Neural progenitor cell (in vitro differentiated cells): ENCODE measurements around the gene DGCR6. TPM values are rescaled to one million over a fixed set of nuclear protein-coding genes. Genes with fewer than 3 reads are reported as not detected.

Experiments used
- DNase-seq: peaks from one replicate; pipeline ENCODE4 v3.0.0-alpha.2; 2016; ENCODE audit warnings: low spot score
- H2AFZ ChIP-seq: fragments of 200-600 bp; sonication (generic); replicated peaks from 2 replicates; pipeline ENCODE4 v1.6.1; 2016; ENCODE audit warnings: antibody characterized with exemption
- H3F3A ChIP-seq: fragments of 200-600 bp; sonication (generic); 2 replicates; pipeline ENCODE4 v1.6.1; 2016; ENCODE audit warnings: antibody characterized with exemption, low read depth
- H3K27ac ChIP-seq: fragments of 200-600 bp; sonication (generic); 2 replicates; pipeline ENCODE4 v1.5.1; 2016; ENCODE audit warnings: mild to moderate bottlenecking
- H3K27me3 ChIP-seq: fragments of 200-600 bp; sonication (generic); 2 replicates; pipeline ENCODE4 v1.6.1; 2016; ENCODE audit warnings: mild to moderate bottlenecking, moderate library complexity
- H3K36me3 ChIP-seq: fragments of 200-600 bp; sonication (generic); 2 replicates; pipeline ENCODE4 v1.5.1; 2016
- H3K4me1 ChIP-seq: fragments of 200-600 bp; sonication (generic); 2 replicates; pipeline ENCODE4 v1.6.1; 2016; ENCODE audit warnings: mixed run types
- H3K4me2 ChIP-seq: fragments of 200-600 bp; sonication (generic); 2 replicates; pipeline ENCODE4 v1.6.1; 2016
- H3K4me3 ChIP-seq: fragments of 200-600 bp; sonication (generic); 2 replicates; pipeline ENCODE4 v1.5.1; 2016
- H3K79me2 ChIP-seq: fragments of 200-600 bp; sonication (generic); 2 replicates; pipeline ENCODE4 v1.6.1; 2016; ENCODE audit warnings: low read depth
- H3K9ac ChIP-seq: fragments of 200-600 bp; sonication (generic); 2 replicates; pipeline ENCODE4 v1.6.1; 2016
- H3K9me3 ChIP-seq: fragments of 200-600 bp; sonication (generic); 2 replicates; pipeline ENCODE4 v1.5.1; 2016; ENCODE audit warnings: low read depth
- H4K20me1 ChIP-seq: fragments of 200-600 bp; sonication (generic); 2 replicates; pipeline ENCODE4 v1.6.1; 2016; ENCODE audit warnings: low read depth
- H3K27ac Mint-ChIP-seq: 3 replicates; pipeline ENCODE4 v1.8.0; 2021; ENCODE audit warnings: mixed read lengths
- H3K27me3 Mint-ChIP-seq: 2 replicates; pipeline ENCODE4 v1.8.0; 2022; ENCODE audit warnings: low read depth, mild to moderate bottlenecking, inconsistent platforms, moderate library complexity, mixed read lengths; ENCODE audit not compliant: insufficient read depth
- H3K36me3 Mint-ChIP-seq: 3 replicates; pipeline ENCODE4 v1.8.0; 2021; ENCODE audit warnings: mixed read lengths
- H3K4me1 Mint-ChIP-seq: 3 replicates; pipeline ENCODE4 v1.8.0; 2021; ENCODE audit warnings: mixed read lengths
- H3K4me3 Mint-ChIP-seq: 3 replicates; pipeline ENCODE4 v1.8.0; 2021; ENCODE audit warnings: mild to moderate bottlenecking, moderate library complexity, mixed read lengths
- H3K9me3 Mint-ChIP-seq: 3 replicates; pipeline ENCODE4 v1.8.0; 2020; ENCODE audit warnings: mixed read lengths
- CTCF ChIP-seq: fragments of 200-600 bp; sonication (generic); IDR thresholded peaks from 2 replicates; pipeline ENCODE4 v1.5.1; 2017; ENCODE audit warnings: antibody characterized with exemption, mild to moderate bottlenecking
- EZH2 ChIP-seq: fragments of 200-600 bp; sonication (generic); IDR thresholded peaks from 2 replicates; pipeline ENCODE4 v1.6.1; 2017; ENCODE audit warnings: antibody characterized with exemption, mild to moderate bottlenecking, moderate library complexity
- EZH2phosphoT487 ChIP-seq: fragments of 200-600 bp; sonication (generic); IDR thresholded peaks from 2 replicates; pipeline ENCODE4 v1.6.1; 2017; ENCODE audit warnings: antibody characterized with exemption
- total RNA-seq: library from RNA; depleted of rRNA; stranded (reverse); fragments of >200 nt; gene quantifications from 2 replicates; pipeline ENCODE4 v1.2.3, GENCODE V29; 2015; ENCODE audit warnings: low replicate concordance

The DGCR6 gene
- total RNA-seq, 1 donor from 2014 or later: 5.2 TPM

GRCh38 chr22:18925368-18926064 is 19.4 kb downstream of the DGCR6 start:
- Histone ChIP-seq H4K20me1 (no peaks in the 10 kb centered on the region), H2AFZ (no peak overlapping the region), H3F3A (no peaks in the 10 kb centered on the region), H3K27ac (no peak overlapping the region), H3K9ac (no peak overlapping the region), H3K27me3 (no peaks in the 10 kb centered on the region), H3K4me2 (no peak overlapping the region), H3K9me3 (no peaks in the 10 kb centered on the region), H3K4me1 (no peaks in the 10 kb centered on the region), H3K4me3 (no peak overlapping the region), H3K79me2 (no peaks in the 10 kb centered on the region), H3K36me3 (no peaks in the 10 kb centered on the region)
- no peak for TF ChIP-seq CTCF
- no peak for TF ChIP-seq EZH2phosphoT487
- no peak for TF ChIP-seq EZH2
- H3K9me3 Mint-ChIP-seq: no peaks in the 10 kb centered on the region
- no peak overlapping the region for H3K4me3 Mint-ChIP-seq
- H3K36me3 Mint-ChIP-seq: no peaks in the 10 kb centered on the region
- H3K4me1 Mint-ChIP-seq: no peaks in the 10 kb centered on the region
- H3K27me3 Mint-ChIP-seq: no peaks in the 10 kb centered on the region
- H3K27ac Mint-ChIP-seq: no peak overlapping the region
- no peak for DNase-seq

GRCh38 chr22:18927020-18927419 is 20.9 kb downstream of the DGCR6 start:
- H3F3A ChIP-seq: no peaks in the 10 kb centered on the region
- TF ChIP-seq EZH2phosphoT487: no peak
- no peak for TF ChIP-seq EZH2
- TF ChIP-seq CTCF: no peak
- no peaks in the 10 kb centered on the region for H3K79me2 ChIP-seq
- no peak overlapping the region for H3K4me2 ChIP-seq
- Mint-ChIP-seq H3K27ac (no peak overlapping the region), H3K4me1 (no peaks in the 10 kb centered on the region), H3K9me3 (no peaks in the 10 kb centered on the region), H3K27me3 (no peaks in the 10 kb centered on the region), H3K4me3 (no peak overlapping the region), H3K36me3 (no peaks in the 10 kb centered on the region)
- no peak overlapping the region for H3K4me3 ChIP-seq
- H3K27ac ChIP-seq: no peak overlapping the region
- H3K9me3 ChIP-seq: no peaks in the 10 kb centered on the region
- H3K36me3 ChIP-seq: no peaks in the 10 kb centered on the region
- H3K9ac ChIP-seq: no peak overlapping the region
- H2AFZ ChIP-seq: no peak overlapping the region
- H4K20me1 ChIP-seq: no peaks in the 10 kb centered on the region
- no peaks in the 10 kb centered on the region for H3K27me3 ChIP-seq
- no peaks in the 10 kb centered on the region for H3K4me1 ChIP-seq
- DNase-seq: no peak

GRCh38 chr22:18927573-18927972 is 21.5 kb downstream of the DGCR6 start:
- Histone ChIP-seq H3K4me2 (no peak overlapping the region), H3K79me2 (no peaks in the 10 kb centered on the region), H3K9me3 (no peaks in the 10 kb centered on the region), H3K4me1 (no peaks in the 10 kb centered on the region), H3F3A (no peaks in the 10 kb centered on the region), H3K4me3 (no peak overlapping the region), H4K20me1 (no peaks in the 10 kb centered on the region), H3K9ac (no peak overlapping the region), H2AFZ (no peak overlapping the region), H3K36me3 (no peaks in the 10 kb centered on the region), H3K27me3 (no peaks in the 10 kb centered on the region), H3K27ac (no peak overlapping the region)
- Mint-ChIP-seq H3K4me1 (no peaks in the 10 kb centered on the region), H3K4me3 (no peak overlapping the region), H3K27ac (no peak overlapping the region), H3K36me3 (no peaks in the 10 kb centered on the region), H3K9me3 (no peaks in the 10 kb centered on the region), H3K27me3 (no peaks in the 10 kb centered on the region)
- DNase-seq: no peak
- TF ChIP-seq EZH2 (no peak), EZH2phosphoT487 (no peak), CTCF (no peak)
